Muscle of leg (tissue), 11 donors: ENCODE results near the gene SAP30BP. TPM values are rescaled to one million over a fixed set of nuclear protein-coding genes. Genes with fewer than 3 reads are reported as not detected.

Experiments used
- DNase-seq: peaks from one replicate; pipeline ENCODE4 v3.0.0; 2013
- H3K27ac ChIP-seq: one replicate; pipeline ENCODE4 v1.5.1; 2013; ENCODE audit warnings: mild to moderate bottlenecking, low read length, control low read depth
- H3K27me3 ChIP-seq: one replicate; pipeline ENCODE4 v1.6.1; 2013; ENCODE audit warnings: low read length; ENCODE audit not compliant: control insufficient read depth, insufficient read depth
- H3K36me3 ChIP-seq: one replicate; pipeline ENCODE4 v1.6.1; 2013; ENCODE audit warnings: low read length; ENCODE audit not compliant: control insufficient read depth, insufficient read depth
- H3K4me1 ChIP-seq: one replicate; pipeline ENCODE4 v1.6.1; 2013; ENCODE audit warnings: low read length; ENCODE audit not compliant: control insufficient read depth, insufficient read depth
- H3K4me3 ChIP-seq: one replicate; pipeline ENCODE4 v1.5.1; 2013; ENCODE audit warnings: low read length, control low read depth
- H3K9me3 ChIP-seq: replicated peaks from 2 replicates; pipeline ENCODE4 v1.6.1; 2013; ENCODE audit warnings: low read depth, low read length; ENCODE audit not compliant: control insufficient read depth
- WGBS: methylation state at CpG from one replicate; pipeline ENCODE4 v1.1.5; 2013; ENCODE audit warnings: missing lambda C conversion rate; ENCODE audit not compliant: insufficient coverage; 5-methylcytosine and 5-hydroxymethylcytosine counted together
- polyA plus RNA-seq, 8 donors: library from polyadenylated mRNA; unstranded; fragments of 120-200 nt; gene quantifications; one replicate each; pipeline versions ENCODE4 v1.2.1 to v1.2.3, GENCODE V29; 2013; ENCODE audit warnings: inconsistent platforms in 1 of 8, low replicate concordance in 1 of 8; ENCODE audit not compliant: insufficient read length in 8 of 8, insufficient read depth in 1 of 8
- total RNA-seq: library from RNA; stranded (reverse); fragments of 120-200 nt; gene quantifications from one replicate; pipeline ENCODE4 v1.2.4, GENCODE V29; 2013

The SAP30BP gene
- total and polyA plus RNA-seq, 9 donors = 63.7 to 80.1 (median 77.1) TPM

GRCh38 chr17:75723171-75723930 lies 56.2 kb downstream of the SAP30BP start:
- no peak overlapping the region for H3K27ac ChIP-seq
- WGBS = 63% methylated on average over 18 of the region's 18 CpGs
- peaks cover 43% of the 10 kb centered on the region for H3K27me3 ChIP-seq
- no peaks in the 10 kb centered on the region for H3K9me3 ChIP-seq
- no peak overlapping the region for H3K4me3 ChIP-seq
- no peaks in the 10 kb centered on the region for H3K36me3 ChIP-seq
- DNase-seq = no peak
- H3K4me1 ChIP-seq = peaks cover 5% of the 10 kb centered on the region

- Histone ChIP-seq H3K4me3 (no peak overlapping the region), H3K36me3 (no peaks in the 10 kb centered on the region), H3K4me1 (peaks cover 5% of the 10 kb centered on the region), H3K9me3 (no peaks in the 10 kb centered on the region), H3K27me3 (peaks cover 34% of the 10 kb centered on the region), H3K27ac (no peak overlapping the region)
- no peak for DNase-seq
- 76% methylated on average over 20 of the region's 23 CpGs for WGBS
Measured at GRCh38 chr17:75724016-75725003, 57.2 kb downstream of the SAP30BP start.

- peaks cover 22% of the 10 kb centered on the region for H3K27me3 ChIP-seq
- H3K4me3 ChIP-seq = no peak overlapping the region
- H3K9me3 ChIP-seq = no peaks in the 10 kb centered on the region
- H3K36me3 ChIP-seq = no peaks in the 10 kb centered on the region
- no peak overlapping the region for H3K27ac ChIP-seq
- DNase-seq = no peak
- 93% methylated on average over 5 of the region's 7 CpGs for WGBS
- peaks cover 5% of the 10 kb centered on the region for H3K4me1 ChIP-seq
Measured at GRCh38 chr17:75725504-75725903, 58.4 kb downstream of the SAP30BP start.

- no peak overlapping the region for H3K4me3 ChIP-seq
- peaks cover 5% of the 10 kb centered on the region for H3K27me3 ChIP-seq
- H3K36me3 ChIP-seq = no peaks in the 10 kb centered on the region
- no peak for DNase-seq
- 85% methylated on average over 9 of the region's 18 CpGs for WGBS
- H3K4me1 ChIP-seq = no peaks in the 10 kb centered on the region
- no peak overlapping the region for H3K27ac ChIP-seq
- H3K9me3 ChIP-seq = no peaks in the 10 kb centered on the region
Measured at GRCh38 chr17:75727391-75727790, 60.3 kb downstream of the SAP30BP start.

GRCh38 chr17:75729351-75729750 lies 62.2 kb downstream of the SAP30BP start:
- peaks cover 2% of the 10 kb centered on the region for H3K27me3 ChIP-seq
- no peak overlapping the region for H3K27ac ChIP-seq
- 92% methylated on average over 7 of the region's 7 CpGs for WGBS
- H3K4me3 ChIP-seq = no peak overlapping the region
- no peaks in the 10 kb centered on the region for H3K9me3 ChIP-seq
- no peaks in the 10 kb centered on the region for H3K36me3 ChIP-seq
- no peak for DNase-seq
- no peaks in the 10 kb centered on the region for H3K4me1 ChIP-seq

GRCh38 chr17:75730065-75730464 lies 62.9 kb downstream of the SAP30BP start:
- 88% methylated on average over 20 of the region's 24 CpGs for WGBS
- H3K27ac ChIP-seq = no peak overlapping the region
- no peaks in the 10 kb centered on the region for H3K9me3 ChIP-seq
- H3K27me3 ChIP-seq = peaks cover 2% of the 10 kb centered on the region
- H3K36me3 ChIP-seq = no peaks in the 10 kb centered on the region
- H3K4me3 ChIP-seq = no peak overlapping the region
- H3K4me1 ChIP-seq = no peaks in the 10 kb centered on the region
- DNase-seq = no peak

GRCh38 chr17:75731086-75731715 lies 64.1 kb downstream of the SAP30BP start:
- no peaks in the 10 kb centered on the region for H3K9me3 ChIP-seq
- no peak overlapping the region for H3K4me3 ChIP-seq
- no peaks in the 10 kb centered on the region for H3K36me3 ChIP-seq
- peaks cover 2% of the 10 kb centered on the region for H3K27me3 ChIP-seq
- 80% methylated on average over 24 of the region's 26 CpGs for WGBS
- no peaks in the 10 kb centered on the region for H3K4me1 ChIP-seq
- H3K27ac ChIP-seq = no peak overlapping the region
- no peak for DNase-seq

- Histone ChIP-seq H3K27me3 (peaks cover 2% of the 10 kb centered on the region), H3K36me3 (no peaks in the 10 kb centered on the region), H3K9me3 (no peaks in the 10 kb centered on the region), H3K4me3 (no peak overlapping the region), H3K4me1 (no peaks in the 10 kb centered on the region), H3K27ac (no peak overlapping the region)
- WGBS = 84% methylated on average over 25 of the region's 31 CpGs
- DNase-seq = no peak
Measured at GRCh38 chr17:75731716-75732498, 64.8 kb downstream of the SAP30BP start.

- H3K9me3 ChIP-seq = no peaks in the 10 kb centered on the region
- H3K36me3 ChIP-seq = no peaks in the 10 kb centered on the region
- H3K27me3 ChIP-seq = no peaks in the 10 kb centered on the region
- H3K4me3 ChIP-seq = no peak overlapping the region
- 81% methylated on average over 9 of the region's 18 CpGs for WGBS
- H3K4me1 ChIP-seq = no peaks in the 10 kb centered on the region
- no peak for DNase-seq
- no peak overlapping the region for H3K27ac ChIP-seq
Measured at GRCh38 chr17:75733471-75733870, 66.3 kb downstream of the SAP30BP start.
